Stimulated activated CD8-positive, alpha-beta memory T cell treated with anti-CD3 and anti-CD28 coated beads, Interleukin-15, amount 100 ng/mL, for 1 hour (primary cell): ENCODE data around the gene PTPRC.

ENCODE experiments used
- DNase-seq: peaks from one replicate; pipeline ENCODE4 v3.0.0-alpha.2; 2020; ENCODE audit warnings: low read depth

PTPRC gene

GRCh38 chr1:198701250-198701649 lies 62.4 kb downstream of the PTPRC start:
- no peak for DNase-seq

- no peak for DNase-seq
Observed at GRCh38 chr1:198701766-198702539, 63.1 kb downstream of the PTPRC start.

GRCh38 chr1:198708761-198709525 lies 70.1 kb downstream of the PTPRC start:
- no peak for DNase-seq

DNA sequence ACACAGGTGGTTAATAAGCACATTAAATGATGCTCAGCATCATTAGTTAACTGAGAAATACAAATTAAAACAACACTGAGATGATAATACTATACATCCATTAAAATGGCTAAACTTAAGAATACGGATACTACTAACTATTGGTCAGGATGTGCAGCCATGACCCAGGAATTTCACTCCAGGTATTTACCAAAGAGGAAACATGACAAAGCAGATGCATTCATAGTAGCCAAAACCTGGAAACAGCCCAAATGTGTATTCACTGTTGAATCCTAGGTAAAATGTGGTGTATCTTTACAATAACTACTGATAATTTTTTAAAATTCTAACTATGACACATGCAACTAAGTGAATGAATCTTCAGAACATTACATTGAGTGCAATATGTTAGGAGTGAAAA lies 73.0 kb downstream of the PTPRC start:
- DNase-seq, result no peak

DNA sequence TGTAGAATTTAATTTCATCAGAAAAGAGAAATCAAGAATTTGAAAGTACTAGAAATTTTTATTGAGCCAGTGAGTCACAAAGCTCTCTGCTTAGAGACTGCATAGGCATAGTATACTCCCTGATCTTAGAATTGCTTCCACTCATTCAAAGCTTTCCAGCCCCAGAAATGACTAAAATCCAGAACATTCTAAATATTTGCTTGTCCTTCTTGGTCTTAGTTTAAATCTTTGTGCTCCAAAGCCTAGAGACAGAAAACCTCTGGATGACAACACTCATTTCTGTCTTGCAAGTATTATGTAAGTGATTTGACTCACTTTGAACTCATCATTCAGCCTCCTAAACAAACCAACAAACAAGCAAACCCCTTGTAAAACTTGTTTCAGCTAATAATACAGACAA lies 74.2 kb downstream of the PTPRC start:
- DNase-seq, result no peak

DNA sequence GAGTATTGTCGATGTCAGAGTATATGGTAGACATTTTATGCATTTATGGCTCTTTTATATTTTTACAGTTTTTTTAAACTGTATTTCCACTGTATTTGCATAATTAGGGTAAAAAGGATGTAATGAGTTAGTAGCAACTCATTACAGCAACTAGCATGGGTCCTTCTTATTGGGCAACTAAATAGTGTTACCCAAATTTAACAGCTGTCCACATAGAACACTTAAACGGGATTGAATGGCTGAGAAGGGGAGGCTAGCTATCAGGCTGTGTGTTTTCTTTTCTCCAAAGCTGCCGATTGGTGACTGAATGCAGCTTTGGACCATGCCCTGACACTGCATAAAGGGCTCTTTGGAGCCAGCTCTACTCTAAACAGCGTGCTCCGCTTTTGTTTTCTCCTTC lies 75.4 kb downstream of the PTPRC start:
- DNase-seq, result no peak

DNA sequence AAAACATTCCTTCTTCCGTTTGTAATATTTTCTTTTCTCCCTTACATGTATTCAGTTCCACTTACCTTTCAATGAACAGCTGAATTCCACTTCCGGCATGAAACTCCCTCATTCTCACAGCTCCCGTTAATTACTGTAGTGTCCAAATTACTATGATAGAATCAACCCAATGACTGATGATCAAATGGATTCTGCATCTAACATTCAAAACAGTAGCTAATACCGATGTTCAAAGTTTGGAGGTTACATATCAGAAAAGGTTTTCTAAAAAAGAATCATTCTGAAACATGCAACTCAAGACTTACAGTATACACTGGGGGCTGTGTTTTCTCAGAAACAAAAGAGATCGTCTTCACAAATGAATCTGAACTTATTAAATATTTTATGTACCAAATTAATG lies 77.2 kb downstream of the PTPRC start:
- no peak for DNase-seq

- DNase-seq, result no peak
Observed at GRCh38 chr1:198717510-198717909, 78.7 kb downstream of the PTPRC start.

GRCh38 chr1:198723127-198723526 lies 84.3 kb downstream of the PTPRC start:
- no peak for DNase-seq

GRCh38 chr1:198725090-198725489 lies 86.2 kb downstream of the PTPRC start:
- no peak for DNase-seq

DNA sequence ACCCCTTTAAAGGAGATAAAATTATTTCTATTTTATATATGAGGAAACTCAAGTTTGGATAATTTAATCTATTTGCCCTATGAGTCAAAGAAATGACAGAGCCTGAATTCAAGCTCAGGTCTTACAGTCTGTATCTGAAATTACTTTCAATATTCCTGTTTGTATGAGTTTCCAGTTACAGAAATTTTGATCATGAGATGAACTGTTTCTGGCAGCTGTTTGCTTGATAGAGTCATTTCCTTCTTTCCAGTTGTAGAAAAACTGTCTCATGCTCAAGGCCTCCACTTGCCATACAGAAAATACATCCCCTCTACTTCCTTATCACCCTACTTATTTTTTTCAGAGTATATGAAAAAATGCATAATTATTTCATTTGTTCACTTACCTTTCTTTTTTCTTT lies 87.6 kb downstream of the PTPRC start:
- no peak for DNase-seq

DNA sequence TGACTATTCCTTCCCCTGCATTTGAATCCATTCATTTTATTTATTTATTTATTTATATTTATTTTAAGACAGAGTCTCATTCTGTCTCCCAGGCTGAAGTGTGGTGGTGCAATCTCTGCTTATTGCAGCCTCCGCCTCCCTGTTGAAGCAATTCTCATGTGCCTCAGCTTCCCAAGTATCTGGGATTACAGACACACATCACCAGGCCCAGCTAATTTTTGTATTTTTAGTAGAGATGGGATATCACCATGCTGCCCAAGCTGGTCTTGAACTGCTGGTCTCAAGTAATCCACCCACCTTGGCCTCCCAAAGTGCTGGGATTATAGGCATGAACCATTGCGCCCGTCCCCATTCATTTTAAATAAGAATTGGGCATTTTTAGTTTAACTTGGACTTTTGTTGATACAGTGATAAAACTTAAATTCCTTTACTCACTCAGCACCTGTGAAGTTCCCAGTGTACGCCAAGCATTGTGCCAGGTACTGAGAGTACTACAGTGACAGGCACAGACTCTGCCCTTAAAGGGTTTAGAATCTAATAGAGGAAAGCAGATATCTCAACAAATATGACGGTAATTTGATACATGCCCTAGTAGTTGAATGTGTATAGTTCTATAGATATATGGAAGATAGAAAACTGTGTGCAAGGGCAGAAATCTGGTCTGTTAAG lies 90.5 kb downstream of the PTPRC start:
- no peak for DNase-seq

GRCh38 chr1:198730952-198731351 lies 92.1 kb downstream of the PTPRC start:
- DNase-seq, result no peak

DNA sequence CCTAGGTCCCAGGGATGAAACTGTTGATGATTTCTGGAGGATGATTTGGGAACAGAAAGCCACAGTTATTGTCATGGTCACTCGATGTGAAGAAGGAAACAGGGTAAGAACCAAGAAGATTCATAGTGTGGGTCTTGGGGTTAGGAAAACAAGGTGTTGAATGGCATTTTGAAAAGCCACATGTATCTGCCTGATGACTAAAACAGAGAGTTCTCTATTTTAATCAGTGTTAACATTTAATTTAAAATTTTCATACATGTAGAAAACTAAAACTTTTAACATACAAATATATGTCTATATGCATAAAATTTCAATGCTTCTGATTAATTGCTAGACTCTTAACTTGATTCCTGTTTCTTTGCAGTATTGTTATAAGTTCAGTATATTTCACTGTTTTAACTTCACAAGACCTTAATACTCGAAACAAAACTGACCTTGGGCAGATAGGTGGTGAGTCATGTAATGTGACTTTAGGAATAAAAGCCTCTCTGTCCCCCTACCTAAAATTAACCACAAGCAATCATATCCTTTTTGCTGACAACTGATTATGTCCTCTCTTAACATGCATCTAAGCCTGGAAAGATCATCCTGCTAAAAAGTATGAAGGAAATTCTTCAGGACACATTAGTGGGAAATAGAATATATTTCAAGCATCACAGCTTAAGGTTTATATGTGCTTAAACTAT lies 95.6 kb downstream of the PTPRC start:
- no peak for DNase-seq

DNA sequence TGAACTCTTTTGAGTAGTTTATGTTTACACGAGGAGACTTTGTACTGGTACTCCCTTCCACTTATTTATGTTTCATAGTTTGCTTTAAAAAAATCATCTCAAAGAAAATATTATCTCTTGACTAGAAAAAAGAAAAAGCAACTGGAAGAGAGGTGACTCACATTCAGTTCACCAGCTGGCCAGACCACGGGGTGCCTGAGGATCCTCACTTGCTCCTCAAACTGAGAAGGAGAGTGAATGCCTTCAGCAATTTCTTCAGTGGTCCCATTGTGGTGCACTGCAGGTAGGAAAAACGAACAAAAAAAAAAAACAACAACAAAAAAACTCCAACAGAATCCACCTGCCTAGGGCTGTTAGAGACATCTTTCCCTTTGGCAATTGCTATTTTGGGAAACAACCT lies 102.9 kb downstream of the PTPRC start:
- DNase-seq, result no peak

DNA sequence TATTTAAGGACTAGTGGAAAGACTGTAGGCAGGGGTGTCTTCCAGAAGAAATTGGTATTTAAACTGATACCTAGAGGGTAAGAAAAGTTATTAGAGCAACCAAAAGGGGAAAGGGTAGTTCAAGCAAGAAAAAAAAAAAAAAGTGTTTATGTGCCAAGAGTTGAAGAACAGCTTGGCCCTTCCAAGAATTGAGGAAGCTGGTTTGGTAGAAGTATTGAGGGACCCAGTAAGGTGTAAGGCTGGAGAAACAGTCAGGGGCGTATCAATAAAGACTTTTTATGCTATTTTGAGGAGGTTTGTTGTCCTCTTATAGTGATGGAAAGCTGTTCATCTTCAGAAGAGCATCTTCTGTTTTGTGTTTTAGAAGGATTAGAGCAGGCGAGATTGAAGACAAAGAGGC lies 108.3 kb downstream of the PTPRC start:
- no peak for DNase-seq

DNA sequence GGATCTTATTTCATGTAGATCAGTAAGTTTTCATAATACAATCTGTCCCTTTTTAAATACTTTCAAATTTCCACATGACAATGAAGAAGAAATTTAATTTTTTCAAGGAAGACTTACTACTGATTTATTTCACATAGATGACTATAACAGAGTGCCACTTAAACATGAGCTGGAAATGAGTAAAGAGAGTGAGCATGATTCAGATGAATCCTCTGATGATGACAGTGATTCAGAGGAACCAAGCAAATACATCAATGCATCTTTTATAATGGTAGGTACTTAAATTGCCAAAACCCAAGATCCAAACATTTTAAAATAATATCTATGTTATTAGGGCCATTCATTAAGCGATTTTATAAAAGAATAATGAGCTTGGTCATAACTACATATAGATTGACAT lies 110.4 kb downstream of the PTPRC start:
- DNase-seq, result no peak

DNA sequence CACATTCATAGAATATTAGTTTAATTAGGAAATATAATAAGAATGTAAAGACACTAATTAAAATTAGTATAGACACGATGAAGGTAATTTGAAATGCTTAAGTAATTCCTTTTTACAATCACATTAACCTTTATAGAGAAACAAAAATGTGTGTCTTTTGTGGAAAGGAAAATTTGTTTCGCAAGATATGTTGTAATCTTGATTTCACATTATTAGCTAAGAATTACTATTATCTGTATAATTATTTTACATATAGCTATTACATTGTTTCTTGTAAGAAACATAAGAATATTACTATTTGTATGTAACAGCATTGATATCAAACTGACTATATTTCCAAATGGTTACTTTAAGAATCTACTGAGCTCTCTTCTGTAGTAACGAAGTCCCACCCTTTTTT lies 111.2 kb downstream of the PTPRC start:
- DNase-seq, result no peak

- DNase-seq, result no peak
Observed at GRCh38 chr1:198751741-198752140, 112.9 kb downstream of the PTPRC start.

DNA sequence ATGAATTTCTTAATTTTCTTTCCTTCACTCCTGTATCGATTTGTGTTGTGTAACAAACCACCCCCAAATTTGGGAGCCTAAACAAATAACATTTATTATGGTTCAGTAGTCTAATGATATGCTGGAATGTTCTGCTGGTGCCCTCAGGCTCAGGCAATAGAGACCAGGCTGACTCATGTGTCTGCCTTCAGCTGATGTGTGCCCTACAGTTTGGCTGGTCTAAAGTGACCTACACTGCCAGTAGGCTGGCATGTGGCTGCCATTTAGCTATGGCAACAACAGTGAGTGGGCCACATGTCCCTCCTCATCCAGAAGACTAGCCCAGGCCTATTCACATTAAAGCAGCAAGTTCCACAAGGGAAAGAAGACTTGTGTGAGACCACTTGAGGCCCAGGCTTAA lies 115.8 kb downstream of the PTPRC start:
- DNase-seq, result no peak

DNA sequence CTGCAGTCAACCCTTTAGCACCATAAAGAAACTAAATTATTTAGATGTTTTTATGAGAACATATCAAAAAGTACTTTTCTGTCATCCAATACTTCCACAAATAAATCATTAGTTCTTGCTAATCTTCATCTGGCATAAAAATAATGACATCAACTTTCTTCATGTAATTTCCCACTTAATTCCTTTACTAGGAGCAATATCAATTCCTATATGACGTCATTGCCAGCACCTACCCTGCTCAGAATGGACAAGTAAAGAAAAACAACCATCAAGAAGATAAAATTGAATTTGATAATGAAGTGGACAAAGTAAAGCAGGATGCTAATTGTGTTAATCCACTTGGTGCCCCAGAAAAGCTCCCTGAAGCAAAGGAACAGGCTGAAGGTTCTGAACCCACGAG lies 116.9 kb downstream of the PTPRC start:
- no peak for DNase-seq

DNA sequence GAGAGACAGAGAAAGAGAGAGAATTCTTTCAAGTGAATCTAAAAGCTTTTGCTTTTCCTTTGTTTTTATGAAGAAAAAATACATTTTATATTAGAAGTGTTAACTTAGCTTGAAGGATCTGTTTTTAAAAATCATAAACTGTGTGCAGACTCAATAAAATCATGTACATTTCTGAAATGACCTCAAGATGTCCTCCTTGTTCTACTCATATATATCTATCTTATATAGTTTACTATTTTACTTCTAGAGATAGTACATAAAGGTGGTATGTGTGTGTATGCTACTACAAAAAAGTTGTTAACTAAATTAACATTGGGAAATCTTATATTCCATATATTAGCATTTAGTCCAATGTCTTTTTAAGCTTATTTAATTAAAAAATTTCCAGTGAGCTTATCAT lies 117.6 kb downstream of the PTPRC start:
- no peak for DNase-seq
